GM18907 (cell line): ENCODE data around the gene ETHE1.
"Not testable (repeated sequence)": the region's sequence is repeated elsewhere in the genome, so short reads cannot be mapped to it uniquely, and the experiment has no call there.

ENCODE experiments used
- ATAC-seq: cut with Tn5 transposase; IDR thresholded peaks from one replicate; pipeline ENCODE4 v1.9.1; 2021; ENCODE audit warnings: mild to moderate bottlenecking, moderate library complexity; ENCODE audit not compliant: unreplicated experiment

ETHE1 gene

DNA sequence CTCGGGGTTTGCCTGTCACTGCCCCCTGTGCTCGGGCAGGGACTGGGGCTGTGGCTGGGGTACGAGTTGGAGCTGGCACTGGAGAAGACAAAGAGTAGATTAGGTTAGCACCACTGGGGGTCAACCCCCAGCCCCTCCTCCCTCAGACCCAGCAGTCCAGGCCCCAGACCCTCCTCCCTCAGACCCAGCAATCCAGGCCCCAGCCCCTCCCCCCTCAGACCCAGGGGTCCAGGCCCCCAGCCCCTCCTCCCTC, 25.1 kb upstream of the ETHE1 start:
- no peak for ATAC-seq

DNA sequence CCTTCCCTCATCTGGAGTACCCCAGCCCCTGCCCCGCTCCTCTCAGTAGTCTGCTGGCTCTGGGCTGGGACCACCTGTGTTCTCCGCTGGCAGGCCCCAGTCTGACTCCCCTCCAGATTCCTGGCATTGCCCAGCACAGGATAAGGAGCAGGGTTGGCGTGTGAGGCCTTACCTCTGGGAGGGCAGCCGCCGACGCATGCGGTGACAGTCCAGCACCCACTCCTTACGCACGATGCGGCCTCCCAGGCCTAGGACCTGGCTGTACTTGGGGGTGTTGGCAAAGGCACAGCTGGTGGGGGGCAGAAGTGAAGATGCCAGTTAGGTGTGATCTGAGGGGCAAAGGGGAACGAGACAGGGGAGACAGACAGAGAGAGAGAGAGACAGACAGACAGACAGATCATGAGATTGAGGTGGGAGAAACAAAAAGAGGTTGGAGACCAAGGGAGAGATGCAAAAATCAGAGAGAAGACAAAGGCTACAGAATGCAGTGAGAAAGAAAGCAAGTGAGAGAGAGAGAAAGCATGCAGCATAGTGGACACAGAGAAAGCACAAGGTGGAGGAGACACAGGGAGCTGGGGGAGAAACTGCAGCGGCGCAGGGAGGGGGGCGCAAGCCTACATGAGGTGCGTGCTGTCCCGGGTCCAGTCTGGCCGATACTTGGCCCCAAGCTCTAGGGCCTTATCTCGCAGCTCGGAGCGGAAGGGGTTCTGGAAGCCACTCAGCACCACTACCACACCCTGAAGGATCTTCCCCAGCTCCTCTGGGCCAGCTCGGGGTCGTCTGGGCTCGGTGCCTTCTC, 24.6 kb upstream of the ETHE1 start:
- no peak for ATAC-seq

DNA sequence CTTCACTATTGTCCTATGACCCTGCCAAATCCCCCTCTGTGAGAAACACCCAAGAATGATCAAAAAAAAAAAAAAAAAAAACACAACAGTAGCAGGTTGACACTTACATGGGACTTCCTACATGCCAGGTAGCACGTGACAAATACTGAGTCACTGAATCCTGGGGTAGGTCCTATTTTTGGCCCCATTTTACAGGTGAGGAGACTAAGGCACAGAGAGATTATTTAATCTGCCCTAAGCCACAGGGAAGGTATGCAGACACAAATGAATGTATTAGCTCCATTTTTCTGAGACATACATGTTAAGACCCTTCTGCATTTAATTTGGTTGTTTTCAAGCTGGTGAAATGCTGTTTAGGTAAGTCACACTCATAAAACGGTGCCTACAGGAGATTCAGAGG, 21.7 kb upstream of the ETHE1 start:
- ATAC-seq, result no peak

DNA sequence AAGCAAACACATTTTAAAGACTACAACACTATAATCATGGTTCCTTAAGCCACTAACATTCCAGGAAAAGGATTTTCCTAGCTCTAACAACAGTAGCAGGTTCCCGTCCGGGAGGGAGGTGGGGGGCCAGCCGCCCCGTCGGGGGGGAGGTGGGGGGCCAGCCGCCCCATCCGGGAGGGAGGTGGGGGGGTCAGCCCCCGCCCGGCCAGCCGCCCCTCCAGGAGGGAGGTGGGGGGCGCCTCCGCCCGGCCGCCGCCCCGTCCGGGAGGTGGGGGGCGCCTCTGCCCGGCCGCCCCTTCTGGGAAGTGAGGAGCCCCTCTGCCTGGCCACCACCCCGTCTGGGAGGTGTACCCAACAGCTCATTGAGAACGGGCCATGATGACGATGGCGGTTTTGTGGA, 20.9 kb upstream of the ETHE1 start:
- ATAC-seq, result not testable (repeated sequence)

DNA sequence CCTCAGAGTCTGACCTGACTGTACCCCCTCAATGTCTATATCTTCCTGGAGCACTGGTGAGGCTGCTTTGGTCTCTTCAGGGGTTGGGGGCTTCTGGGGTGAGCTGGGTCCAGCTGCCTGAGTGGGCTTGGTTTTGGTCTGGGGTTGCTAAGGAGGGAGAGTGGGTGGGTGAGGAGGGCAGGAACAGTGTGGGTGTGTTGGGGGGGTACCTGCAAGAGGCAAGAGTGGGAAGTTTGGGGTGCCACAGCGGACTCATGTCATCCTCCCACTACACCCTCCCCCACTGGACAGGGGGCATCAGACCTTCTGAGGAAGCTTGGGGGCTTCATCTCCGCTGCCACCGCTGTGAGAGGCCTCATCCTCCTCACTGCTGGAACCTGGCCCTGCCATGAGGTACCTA, 19.6 kb upstream of the ETHE1 start:
- ATAC-seq, result no peak

DNA sequence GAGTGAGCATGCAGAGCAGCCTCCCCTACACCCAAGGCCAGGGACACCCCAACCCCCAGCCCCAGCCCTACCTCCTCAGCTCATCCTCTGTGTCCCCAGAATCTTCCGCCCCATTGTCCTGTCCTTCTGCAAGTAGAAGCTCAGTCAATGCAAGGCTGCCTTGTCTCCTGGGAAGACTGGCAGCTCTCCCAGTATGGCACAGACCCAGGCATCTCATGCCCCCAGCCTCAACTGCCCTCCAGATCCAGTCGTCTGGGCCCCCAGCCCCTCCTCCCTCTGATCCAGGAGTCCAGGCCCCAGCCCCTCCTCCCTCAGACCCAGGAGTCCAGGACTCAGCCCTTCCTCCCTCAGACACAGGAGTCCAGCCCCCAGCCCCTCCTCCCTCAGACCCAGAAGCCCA, 19.0 kb upstream of the ETHE1 start:
- ATAC-seq, result no peak

DNA sequence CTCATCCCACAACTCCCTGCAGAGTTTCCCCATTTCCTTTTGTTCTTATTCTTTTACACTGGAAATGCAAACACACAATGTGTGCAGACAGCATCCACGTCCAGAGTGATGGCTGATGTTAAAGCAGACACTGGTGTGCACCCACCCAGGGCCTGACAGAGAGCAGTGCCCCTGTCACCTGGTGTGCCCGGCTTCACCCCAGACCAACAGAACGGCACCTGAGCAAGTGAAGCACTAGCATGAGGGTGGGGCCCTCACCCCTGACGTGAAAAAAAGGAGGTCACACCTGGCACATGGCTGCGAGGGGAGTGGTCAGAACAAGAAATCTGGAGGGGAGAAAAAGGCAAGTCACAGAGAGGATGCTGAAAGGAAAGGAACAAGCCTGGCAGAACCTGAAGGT, 18.3 kb upstream of the ETHE1 start:
- no peak for ATAC-seq

DNA sequence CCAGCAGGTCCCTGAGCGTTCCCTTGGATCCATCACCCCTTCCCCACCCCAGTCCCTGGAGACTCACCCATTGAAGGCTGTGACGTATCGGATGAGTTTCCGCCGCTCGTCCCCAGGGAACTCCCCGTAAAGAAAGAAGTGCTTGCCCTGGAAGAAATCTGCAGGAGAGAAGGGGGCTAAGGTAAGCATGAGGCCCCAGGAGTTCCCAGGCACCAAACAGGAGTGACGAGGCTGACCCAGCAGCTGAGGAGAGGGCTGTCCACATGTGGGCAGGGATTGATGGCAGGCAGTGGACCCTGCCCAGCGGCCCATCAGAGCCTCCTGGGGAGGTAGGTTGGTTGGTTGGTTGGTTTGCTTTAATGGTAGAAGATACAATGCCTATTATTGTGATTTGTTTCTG, 17.1 kb upstream of the ETHE1 start:
- no peak for ATAC-seq

DNA sequence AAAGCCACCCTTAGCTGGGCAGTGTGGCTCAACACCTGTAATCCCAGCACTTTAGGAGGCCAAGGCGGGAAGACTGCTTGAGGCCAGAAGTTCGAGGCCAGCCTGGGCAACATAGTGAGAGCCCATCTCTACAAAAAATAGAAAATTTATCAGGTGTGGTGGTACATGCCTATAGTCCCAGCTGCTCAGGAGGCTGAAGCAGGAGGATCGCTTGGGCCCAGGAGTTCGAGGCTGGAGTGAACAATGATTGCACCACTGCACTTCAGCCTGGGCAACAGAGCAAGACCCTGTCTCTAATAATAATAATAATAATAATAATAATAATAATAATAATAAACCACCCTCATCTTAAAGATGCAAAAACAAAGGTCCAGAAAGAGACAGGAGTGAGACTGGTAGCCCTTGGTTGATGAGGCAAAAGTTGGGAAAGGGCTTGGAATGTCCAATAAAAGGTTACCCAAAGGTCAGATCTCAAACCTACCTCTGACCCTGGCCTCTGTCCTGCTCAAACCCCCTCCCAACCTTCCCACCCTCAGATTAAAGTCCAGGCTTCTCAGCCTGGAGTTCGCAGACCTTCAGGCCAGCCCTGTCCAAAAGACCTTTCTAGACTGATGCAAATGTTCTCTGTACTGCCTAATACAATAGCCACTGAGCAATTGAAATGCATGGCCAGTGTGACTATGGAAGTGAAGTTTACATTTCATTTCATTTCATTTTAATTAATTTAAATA, 15.1 kb upstream of the ETHE1 start:
- ATAC-seq, result no peak

DNA sequence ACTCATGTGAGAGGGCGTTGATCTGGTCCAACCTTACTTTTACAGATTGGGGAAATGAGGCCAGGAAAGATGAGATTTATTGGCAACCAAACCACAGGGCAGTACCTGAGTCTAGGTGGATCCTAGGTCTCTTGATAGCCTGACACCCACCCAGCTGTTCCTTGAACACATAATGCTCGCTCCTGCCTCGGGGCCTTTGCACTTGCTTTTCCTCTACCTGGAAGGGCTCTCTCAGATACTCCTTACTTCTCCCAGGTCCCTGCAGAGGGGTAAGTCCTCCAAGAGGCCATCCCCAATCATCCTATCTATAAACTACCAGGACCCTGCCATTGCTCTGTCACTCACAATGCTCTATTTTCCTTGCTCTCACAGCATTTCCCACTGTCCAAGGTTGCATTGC, 13.4 kb upstream of the ETHE1 start:
- ATAC-seq, result no peak

DNA sequence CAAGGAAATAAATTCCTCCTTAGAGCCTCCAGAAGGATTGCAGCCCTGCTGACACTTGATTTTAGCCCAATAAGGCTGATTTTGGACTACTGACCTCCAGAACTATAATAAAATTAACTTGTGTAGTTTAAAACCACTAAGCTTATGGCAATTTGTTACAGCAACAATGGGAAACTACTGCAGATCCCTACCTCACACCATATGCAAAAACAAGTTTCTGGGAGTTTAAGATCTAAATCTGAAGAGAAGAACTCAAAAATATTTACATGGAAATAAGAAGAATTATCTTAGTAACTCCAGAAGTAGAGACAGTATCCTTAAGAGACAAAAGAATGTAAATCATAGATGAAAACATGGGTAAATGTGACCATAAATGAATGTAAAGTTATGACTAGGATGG, 11.9 kb upstream of the ETHE1 start:
- no peak for ATAC-seq

DNA sequence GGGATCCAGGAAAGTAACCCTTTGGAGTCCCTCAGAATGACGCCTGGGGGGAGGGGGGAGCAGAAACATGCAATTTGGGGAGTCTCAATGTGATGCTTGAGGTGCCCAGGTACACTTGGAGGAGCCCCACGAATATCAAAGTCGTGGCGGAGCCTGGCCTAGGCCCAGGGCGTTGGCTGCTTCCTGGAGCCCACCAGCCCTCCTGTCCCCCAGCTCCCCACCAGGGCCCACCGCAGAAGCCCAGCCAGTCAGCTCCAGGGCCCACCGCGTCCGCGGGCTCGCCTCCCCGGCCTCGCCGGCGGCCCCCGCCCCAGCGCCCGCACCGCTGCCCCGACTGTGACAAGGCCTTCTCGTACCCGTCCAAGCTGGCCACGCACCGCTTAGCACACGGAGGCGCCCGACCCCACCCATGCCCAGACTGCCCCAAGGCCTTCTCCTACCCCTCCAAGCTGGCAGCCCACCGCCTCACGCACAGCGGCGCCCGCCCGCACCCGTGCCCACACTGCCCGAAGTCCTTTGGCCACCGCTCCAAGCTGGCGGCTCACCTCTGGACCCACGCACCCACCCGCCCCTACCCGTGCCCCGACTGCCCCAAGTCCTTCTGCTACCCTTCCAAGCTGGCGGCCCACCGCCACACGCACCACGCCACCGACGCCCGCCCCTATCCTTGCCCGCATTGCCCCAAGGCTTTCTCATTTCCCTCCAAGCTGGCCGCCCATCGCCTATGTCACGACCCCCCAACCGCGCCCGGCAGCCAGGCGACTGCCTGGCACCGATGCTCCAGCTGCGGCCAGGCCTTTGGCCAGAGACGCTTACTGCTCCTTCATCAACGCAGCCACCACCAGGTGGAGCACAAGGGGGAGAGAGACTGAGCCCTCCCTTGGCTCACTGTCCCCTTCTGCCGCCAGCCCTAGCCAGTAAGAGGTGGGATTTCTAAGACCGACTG, 8.1 kb upstream of the ETHE1 start:
- ATAC-seq, result no peak

DNA sequence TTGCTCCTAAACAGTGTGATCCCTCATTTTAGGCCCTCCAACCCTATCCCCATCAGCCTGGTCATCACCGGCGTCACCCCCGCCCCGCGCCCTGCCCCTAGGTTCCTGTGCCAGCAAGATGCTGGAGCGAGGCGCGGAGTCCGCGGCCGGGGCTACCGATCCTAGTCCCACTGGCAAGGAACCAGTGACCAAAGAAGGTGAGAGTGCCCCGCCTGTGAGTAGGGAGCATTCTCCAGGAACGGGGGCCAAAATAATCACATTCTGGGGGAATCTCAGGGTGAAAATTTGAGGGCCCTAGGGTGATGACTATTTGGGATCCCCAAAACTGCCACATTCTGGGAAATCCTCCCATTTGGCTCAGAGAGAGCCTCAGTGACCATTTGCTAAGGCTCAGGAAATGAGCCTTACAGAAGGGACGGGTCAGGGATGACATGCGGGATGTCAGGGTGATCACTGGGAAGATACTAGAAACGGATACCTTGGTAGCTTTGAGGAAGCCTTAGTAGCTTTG, 7.4 kb upstream of the ETHE1 start:
- ATAC-seq, result no peak

DNA sequence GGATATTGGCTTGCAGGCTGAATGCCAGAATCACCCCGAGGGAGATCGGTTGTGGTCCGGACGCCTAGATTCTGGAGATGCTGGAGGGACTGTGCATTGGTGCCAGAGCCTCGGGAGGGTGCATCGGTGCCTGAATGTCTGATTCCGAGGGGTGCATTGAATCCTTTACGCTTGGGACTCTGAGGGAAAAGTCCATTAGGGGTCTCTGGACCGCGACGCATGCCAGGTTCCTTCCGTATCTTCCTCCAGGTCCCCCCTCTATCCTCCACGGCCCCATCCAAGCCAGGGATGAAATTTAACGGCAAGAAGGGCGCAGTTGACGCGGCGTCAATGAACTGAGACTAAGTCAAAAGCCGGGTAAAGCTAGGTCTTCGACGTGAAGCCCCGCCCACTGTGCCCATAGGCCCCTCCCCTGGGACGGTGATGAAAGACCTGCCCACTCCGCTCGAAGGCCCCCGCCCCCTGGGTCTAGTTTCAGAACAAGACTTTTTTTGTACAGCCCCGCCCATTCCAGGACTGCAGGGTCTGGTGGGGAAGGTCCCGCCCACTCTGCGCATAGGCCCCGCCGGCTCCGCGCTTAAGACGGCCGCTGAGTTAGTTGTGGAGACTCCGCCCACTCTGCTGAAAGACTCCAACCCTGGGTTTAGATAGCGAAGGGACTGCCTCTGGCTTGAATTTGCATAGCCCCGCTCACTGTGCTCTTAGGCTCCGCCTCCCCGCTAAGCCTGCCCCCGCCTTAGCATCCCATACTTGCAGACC, 6.7 kb upstream of the ETHE1 start:
- peak; percentile 58 for ATAC-seq

DNA sequence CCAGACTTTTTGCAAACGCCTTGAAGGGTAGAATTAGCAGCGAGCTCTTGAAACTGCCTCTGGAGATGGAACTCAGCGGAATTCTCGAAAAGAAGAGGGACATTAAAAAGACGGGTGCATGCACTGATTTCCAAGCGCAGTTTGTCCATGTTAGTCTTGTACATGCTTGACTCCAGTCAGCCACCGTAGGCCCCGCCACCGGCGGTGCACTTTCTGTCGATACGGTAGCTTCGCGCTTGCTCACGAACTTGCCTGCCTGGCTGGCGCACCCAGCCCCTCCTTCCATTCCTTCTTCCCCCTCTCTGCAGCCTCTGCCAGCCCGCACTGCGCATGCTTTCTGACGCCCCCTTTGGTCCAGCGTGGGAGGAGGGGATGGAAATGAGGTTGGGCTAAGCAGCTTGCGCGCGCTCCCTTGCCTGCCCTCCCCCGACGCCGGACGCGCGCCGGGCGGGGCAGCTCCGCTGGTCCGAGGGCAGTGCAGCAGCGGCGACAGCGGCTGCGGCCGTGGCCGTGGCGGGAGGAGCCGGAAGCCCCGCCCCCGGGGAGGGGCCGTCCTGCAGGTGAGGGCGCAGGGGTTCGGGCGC, 6.1 kb upstream of the ETHE1 start, which contains the start of gene ZNF575:
TSS of gene ZNF575 (plus strand) at position 227 of the 584 bp plus-strand sequence. CDS start 1,235 bp downstream, outside the sequence.
- ATAC-seq, result peak; percentile 54

DNA sequence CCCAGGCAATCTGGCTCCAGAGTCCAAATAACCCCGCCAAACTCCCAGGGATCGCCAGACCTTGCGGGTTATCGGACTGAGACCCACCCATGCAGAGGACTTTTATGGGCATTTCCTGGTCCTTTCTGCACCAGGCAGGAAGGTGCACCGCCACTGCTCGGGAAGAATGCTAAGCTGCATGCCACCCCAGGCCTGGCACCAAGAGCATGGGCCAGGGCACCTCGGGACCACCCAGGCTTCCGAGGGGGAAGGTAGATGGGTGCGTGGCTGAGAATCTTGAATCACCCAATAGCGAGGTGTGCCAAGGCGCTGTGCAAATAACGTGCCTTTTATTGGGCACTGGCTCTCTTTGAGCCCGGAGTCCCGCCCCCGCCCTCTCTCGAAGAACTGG, 5.6 kb upstream of the ETHE1 start:
- ATAC-seq, result peak; percentile 23

DNA sequence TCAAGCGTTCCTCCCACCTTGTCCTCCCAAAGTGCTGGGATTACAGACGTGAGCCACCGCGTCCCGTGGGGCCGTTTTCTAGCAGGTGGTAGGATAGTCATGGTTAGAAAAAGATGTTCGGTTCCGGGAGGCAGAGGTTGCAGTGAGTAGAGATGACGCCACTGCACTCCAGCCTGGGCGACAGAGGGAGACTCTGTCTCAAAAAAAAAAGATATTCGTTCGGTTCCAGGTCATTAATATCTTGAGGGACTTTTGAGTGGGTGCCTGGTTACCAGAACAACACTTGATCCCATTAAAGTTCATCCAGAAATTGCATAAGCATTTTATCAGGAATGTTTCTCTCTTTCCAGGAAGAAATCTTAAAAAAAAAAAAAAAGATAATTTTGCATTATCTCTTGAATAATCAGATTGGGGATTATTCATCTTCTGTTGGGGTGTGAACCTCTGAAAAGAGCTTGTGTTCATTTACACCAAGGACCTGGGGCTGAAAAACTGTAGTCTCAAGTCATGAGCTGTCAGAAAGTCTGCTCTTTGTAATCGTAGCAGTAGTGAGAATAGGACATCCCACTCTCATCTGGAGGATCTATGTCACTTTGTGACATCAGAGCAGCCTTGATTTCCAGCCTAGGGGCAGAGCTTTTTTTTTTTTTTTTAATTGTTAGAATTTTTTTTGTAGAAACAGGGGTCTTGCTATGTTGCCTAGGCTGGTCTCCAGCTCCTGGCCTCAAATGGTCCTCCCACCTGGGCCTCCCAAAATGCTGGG, 1.0 kb upstream of the ETHE1 start:
- ATAC-seq, result no peak

DNA sequence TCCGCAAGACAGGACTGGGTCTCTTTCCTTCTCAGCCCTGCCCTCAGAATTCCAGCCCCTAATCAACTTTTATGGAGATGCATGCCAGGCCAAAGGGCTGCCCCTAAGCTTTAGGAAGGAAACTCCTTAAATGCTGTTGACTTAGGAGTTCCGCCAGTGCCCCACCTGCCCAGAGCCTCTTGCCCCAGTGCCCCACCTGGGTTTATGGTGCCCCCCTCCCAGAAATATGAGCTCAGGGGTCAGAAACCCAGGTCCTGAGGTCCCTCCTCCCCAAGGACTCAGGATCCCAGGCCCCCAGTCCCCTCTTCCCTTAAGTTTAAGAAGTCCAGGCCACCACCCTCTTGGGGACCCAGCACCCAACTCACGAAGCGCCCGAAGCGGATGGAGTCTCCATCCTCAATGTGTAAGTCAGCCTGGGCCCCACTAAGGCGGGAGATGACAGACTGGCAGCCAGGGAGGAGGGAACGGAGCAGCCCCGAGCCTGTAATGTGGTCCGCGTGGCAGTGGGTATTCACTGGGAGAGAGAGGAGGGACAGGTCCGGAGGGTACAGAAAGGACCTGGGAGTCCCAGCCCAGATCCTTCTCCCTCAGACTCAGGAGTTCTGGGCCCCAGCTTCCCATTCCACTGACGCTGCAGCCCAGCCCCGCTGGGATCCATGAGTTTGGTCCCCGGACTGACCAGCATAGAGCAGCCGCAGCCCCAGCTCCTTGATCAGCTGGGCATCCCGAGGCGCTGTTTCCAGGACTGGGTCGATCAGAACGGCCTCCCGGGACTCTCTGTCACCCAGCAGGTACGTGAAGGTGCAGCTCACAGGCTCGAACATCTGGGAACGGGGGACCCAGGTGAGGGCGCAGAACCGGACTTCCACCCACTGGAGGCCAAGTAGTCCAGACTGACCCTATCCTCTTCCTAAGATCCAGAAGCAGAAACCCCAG, 897 bp downstream of the ETHE1 start:
- no peak for ATAC-seq
